Psoas muscle (tissue), 8 donors: ENCODE results near the gene PTCRA. TPM values are rescaled to one million over a fixed set of nuclear protein-coding genes. Genes with fewer than 3 reads are reported as not detected.

Experiments
- ATAC-seq, 4 donors: fragments of 200-7000 bp; cut with Tn5 transposase; one replicate each; pipeline ENCODE4 v1.9.1; 2020; ENCODE audit warnings: moderate library complexity in 3 of 4, mild to moderate bottlenecking in 2 of 4
- DNase-seq, 2 donors: peaks; one replicate each; pipeline ENCODE4 v3.0.0-alpha.2; 2020
- H3K27ac ChIP-seq: fragments of 200-600 bp; one replicate; pipeline ENCODE4 v1.8.0; 2022
- H3K27me3 ChIP-seq, 3 donors: fragments of 200-600 bp in 1 of 3; one replicate each; pipeline versions ENCODE4 v1.6.1 to v1.8.0; 2013 to 2022; ENCODE audit warnings: low read length in 2 of 3, mild to moderate bottlenecking in 2 of 3, moderate library complexity in 1 of 3; ENCODE audit not compliant: insufficient read depth in 3 of 3
- H3K36me3 ChIP-seq, 2 donors: fragments of 200-600 bp in 1 of 2; one replicate each; pipeline versions ENCODE4 v1.6.1 to v1.8.0; 2013 to 2022; ENCODE audit warnings: low read depth in 1 of 2, mild to moderate bottlenecking in 1 of 2, moderate library complexity in 1 of 2; ENCODE audit not compliant: insufficient read depth in 1 of 2
- H3K4me1 ChIP-seq: fragments of 200-600 bp; one replicate; pipeline ENCODE4 v1.8.0; 2022
- H3K4me3 ChIP-seq: fragments of 200-600 bp; one replicate; pipeline ENCODE4 v1.8.0; 2022; ENCODE audit warnings: mild to moderate bottlenecking
- H3K9me3 ChIP-seq: fragments of 200-600 bp; one replicate; pipeline ENCODE4 v1.8.0; 2022
- WGBS, 3 donors: extraction: QIAGEN DNeasy Blood & Tissue Kit; methylation state at CpG; one replicate each; pipeline versions ENCODE4 v1.1.6 to v1.1.7; 2013; 5-methylcytosine and 5-hydroxymethylcytosine counted together
- intact Hi-C, 2 donors: fragments of 100-400 bp; cut with DNase I; formaldehyde crosslinking; loops; one replicate each; pipeline versions ENCODE4 v1.11.0 to v1.14.2; 2022
- polyA plus RNA-seq, 3 donors: library from polyadenylated mRNA; stranded (reverse); fragments of 200-250 nt; gene quantifications; one replicate each; pipeline ENCODE4 v1.2.3, GENCODE V29; 2013
- total RNA-seq, 4 donors: library from RNA; stranded (reverse); fragmentation: NEBNext Ultra II Directional in 2 of 4; extraction: Animal tissue kit (Norgen Biotek cat#: 25700) in 2 of 4; gene quantifications; one replicate each; pipeline versions ENCODE4 v1.2.1 to v1.2.4, GENCODE V29; 2021 to 2023
- TF ChIP-seq, protein P1 (sequence below): fragments of 200-600 bp; IDR thresholded peaks from one replicate; pipeline ENCODE4 v1.8.0; 2022; ENCODE audit warnings: antibody characterized with exemption
- donor health status: healthy with polysubstance abuse.
- donor health status: DM: no; HTN: no; CAD: no; lungs with moderate emphysema.
- donor health status: Bipolar disorder and iron deficiency.
- donor health status: healthy.
- donor health status: DM: yes; HTN: yes; CAD: no.
- donor health status: DM: no; HTN: no; CAD: no.
- donor health status: DM: no; HTN: no; CAD: no.
- donor health status: DM: yes; HTN: yes; CAD: no.

PTCRA gene
- total and polyA plus RNA-seq, 7 donors: 0.09 TPM; not detected in 6

- Histone ChIP-seq H3K9me3 (no peaks in the 10 kb centered on the region), H3K36me3 (peaks cover 2 to 61% of the 10 kb centered on the region in 2 donors), H3K4me3 (no peak overlapping the region), H3K4me1 (peaks cover 16% of the 10 kb centered on the region), H3K27ac (no peak overlapping the region), H3K27me3 (no peaks in the 10 kb centered on the region)
- ATAC-seq (no peak), DNase-seq (no peak)
- intact Hi-C loops: no loop called here
- WGBS, 3 donors: 82 to 84% (median 83%) methylated on average over 12 of the region's 12 CpGs
- TF ChIP-seq, protein P1, sequence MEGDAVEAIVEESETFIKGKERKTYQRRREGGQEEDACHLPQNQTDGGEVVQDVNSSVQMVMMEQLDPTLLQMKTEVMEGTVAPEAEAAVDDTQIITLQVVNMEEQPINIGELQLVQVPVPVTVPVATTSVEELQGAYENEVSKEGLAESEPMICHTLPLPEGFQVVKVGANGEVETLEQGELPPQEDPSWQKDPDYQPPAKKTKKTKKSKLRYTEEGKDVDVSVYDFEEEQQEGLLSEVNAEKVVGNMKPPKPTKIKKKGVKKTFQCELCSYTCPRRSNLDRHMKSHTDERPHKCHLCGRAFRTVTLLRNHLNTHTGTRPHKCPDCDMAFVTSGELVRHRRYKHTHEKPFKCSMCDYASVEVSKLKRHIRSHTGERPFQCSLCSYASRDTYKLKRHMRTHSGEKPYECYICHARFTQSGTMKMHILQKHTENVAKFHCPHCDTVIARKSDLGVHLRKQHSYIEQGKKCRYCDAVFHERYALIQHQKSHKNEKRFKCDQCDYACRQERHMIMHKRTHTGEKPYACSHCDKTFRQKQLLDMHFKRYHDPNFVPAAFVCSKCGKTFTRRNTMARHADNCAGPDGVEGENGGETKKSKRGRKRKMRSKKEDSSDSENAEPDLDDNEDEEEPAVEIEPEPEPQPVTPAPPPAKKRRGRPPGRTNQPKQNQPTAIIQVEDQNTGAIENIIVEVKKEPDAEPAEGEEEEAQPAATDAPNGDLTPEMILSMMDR: no peak
Measured at GRCh38 chr6:42963179-42963854, 47.5 kb downstream of the PTCRA start.

DNA sequence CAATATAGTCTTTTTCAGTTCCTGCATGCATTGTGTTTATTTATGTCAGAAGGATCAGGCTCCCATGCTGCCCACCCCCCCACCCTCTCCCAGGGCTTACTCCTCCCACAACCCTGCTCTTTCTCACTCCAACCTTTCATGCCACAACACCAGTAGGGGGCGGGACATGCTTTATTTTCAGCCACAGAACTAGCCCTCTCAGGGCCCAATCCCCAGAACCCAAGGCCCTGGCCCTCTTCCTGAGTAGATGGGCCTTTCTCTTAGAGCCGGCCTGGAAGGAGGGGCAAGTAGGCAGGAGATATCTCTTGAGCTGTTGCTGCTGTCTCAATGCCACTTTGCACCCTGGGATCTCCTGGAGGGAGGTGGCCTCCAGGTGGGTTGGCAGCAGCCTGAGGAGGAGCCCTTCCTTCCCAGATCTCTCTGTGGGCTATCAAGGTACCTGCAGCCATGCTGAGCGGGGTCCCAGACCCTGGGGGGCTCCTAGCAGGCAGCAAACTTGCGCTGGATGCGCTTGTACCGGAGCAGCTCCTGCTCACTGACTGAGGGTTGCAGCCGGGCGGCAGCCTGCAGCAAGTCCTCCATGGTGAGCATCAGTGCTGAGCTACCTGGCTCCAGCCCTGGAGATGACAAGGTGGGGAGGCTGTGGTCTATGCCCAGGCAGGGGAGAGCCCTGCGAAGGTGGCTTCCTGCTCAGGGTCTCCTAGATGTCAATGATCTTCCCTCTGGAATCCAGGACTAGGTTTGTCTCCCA, 48.2 kb downstream of the PTCRA start:
- ATAC-seq (no peak), DNase-seq (no peak)
- H3K4me1 ChIP-seq: peaks cover 16% of the 10 kb centered on the region
- no peak overlapping the region for H3K4me3 ChIP-seq
- H3K9me3 ChIP-seq: no peaks in the 10 kb centered on the region
- intact Hi-C loops: no loop called here
- H3K27me3 ChIP-seq: no peaks in the 10 kb centered on the region
- peaks cover 2 to 67% of the 10 kb centered on the region in 2 donors for H3K36me3 ChIP-seq
- 84 to 91% (median 84%) methylated on average over 9 of the region's 9 CpGs for WGBS, 3 donors
- H3K27ac ChIP-seq: no peak overlapping the region
- TF ChIP-seq, protein P1: no peak

- intact Hi-C loops: no loop called here
- H3K4me1 ChIP-seq: peaks cover 9% of the 10 kb centered on the region
- ATAC-seq (no peak), DNase-seq (no peak)
- TF ChIP-seq, protein P1: no peak
- WGBS, 3 donors: 72 to 81% (median 79%) methylated on average over 7 of the region's 7 CpGs
- H3K27ac ChIP-seq: no peak overlapping the region
- H3K9me3 ChIP-seq: no peaks in the 10 kb centered on the region
- H3K4me3 ChIP-seq: no peak overlapping the region
- H3K27me3 ChIP-seq: no peaks in the 10 kb centered on the region
- peaks cover 2 to 80% of the 10 kb centered on the region in 2 donors for H3K36me3 ChIP-seq
Measured at GRCh38 chr6:42966571-42966970, 50.7 kb downstream of the PTCRA start.

DNA sequence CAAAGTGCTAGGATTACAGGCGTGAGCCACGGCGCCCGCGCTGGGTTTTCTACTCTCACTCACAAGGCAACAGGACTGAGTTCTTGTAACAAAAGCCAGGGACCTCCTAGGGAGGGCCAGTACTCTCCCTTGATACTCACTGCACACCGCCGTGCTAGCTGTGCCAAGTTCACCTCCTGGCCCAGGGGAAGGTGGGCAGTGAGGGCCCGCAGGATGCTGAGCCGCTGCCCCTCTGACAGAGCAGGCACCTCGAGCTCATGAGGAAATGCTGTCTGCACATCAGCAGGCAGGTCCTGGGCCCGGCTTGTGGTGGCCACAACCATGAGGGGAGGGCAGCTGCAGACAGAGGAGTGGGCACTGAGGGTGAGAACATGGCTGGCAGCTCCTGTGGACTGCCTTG, 51.4 kb downstream of the PTCRA start:
- no peak for DNase-seq
- intact Hi-C loops: no loop called here
- Histone ChIP-seq H3K27ac (no peak overlapping the region), H3K4me1 (peaks cover 10% of the 10 kb centered on the region), H3K27me3 (no peaks in the 10 kb centered on the region), H3K36me3 (peaks cover 2 to 81% of the 10 kb centered on the region in 2 donors), H3K9me3 (no peaks in the 10 kb centered on the region), H3K4me3 (no peak overlapping the region)
- 93 to 95% (median 93%) methylated on average over 11 of the region's 11 CpGs for WGBS, 3 donors
- TF ChIP-seq, protein P1: no peak
- no peak for ATAC-seq
